Keratinocyte (primary cell): ENCODE measurements around the gene C2orf81. TPM values are rescaled to one million over a fixed set of nuclear protein-coding genes. Genes with fewer than 3 reads are reported as not detected.
A peak's percentile ranks its signal among the peaks of the same experiment; 100 is the strongest.

Source experiments
- DNase-seq: peaks from one replicate; pipeline ENCODE4 v3.0.0-alpha.2; 2011; ENCODE audit warnings: low read depth, missing footprints, low spot score
- FAIRE-seq: peaks from 2 replicates; lab custom pipeline; 2011; peaks lifted over from hg19 to GRCh38; lab: Jason Lieb, UNC
- H2AFZ ChIP-seq: 2 replicates; pipeline ENCODE4 v1.6.0; 2012; ENCODE audit warnings: low read length, control low read depth, inconsistent platforms; ENCODE audit not compliant: control insufficient read depth
- H3K27ac ChIP-seq: 2 replicates; pipeline ENCODE4 v1.5.1; 2011; ENCODE audit warnings: low read length; ENCODE audit not compliant: control insufficient read depth, insufficient read depth
- H3K27me3 ChIP-seq: 3 replicates; pipeline ENCODE4 v1.6.0; 2011; ENCODE audit warnings: low read length; ENCODE audit not compliant: control insufficient read depth, insufficient read depth; ENCODE audit errors: extremely low read depth
- H3K36me3 ChIP-seq, 2 experiments: 2 replicates in 1 of 2; 3 replicates in 1 of 2; pipeline ENCODE4 v1.5.1; 2011; ENCODE audit warnings: low read length in 2 of 2, mild to moderate bottlenecking in 1 of 2; ENCODE audit not compliant: control insufficient read depth in 2 of 2, insufficient read depth in 2 of 2; ENCODE audit errors: extremely low read depth in 1 of 2
- H3K4me1 ChIP-seq: 3 replicates; pipeline ENCODE4 v1.5.1; 2011; ENCODE audit warnings: low read length; ENCODE audit not compliant: control insufficient read depth, insufficient read depth; ENCODE audit errors: extremely low read depth
- H3K4me2 ChIP-seq: 3 replicates; pipeline ENCODE4 v1.6.0; 2011; ENCODE audit warnings: low read depth, low read length; ENCODE audit not compliant: control insufficient read depth, insufficient read depth; ENCODE audit errors: extremely low read depth
- H3K4me3 ChIP-seq, 3 experiments: fragments of 200-600 bp in 1 of 3; sonication (generic) in 1 of 3; 2 replicates in 2 of 3; 3 replicates in 1 of 3; pipeline ENCODE4 v1.5.1; 2011 to 2016; ENCODE audit warnings: low read length in 3 of 3, mild to moderate bottlenecking in 3 of 3, control low read depth in 2 of 3, inconsistent platforms in 1 of 3, low read depth in 1 of 3, mixed read lengths in 1 of 3, mixed run types in 1 of 3, moderate library complexity in 1 of 3; ENCODE audit not compliant: control insufficient read depth in 2 of 3, insufficient read depth in 2 of 3; ENCODE audit errors: extremely low read depth in 1 of 3
- H3K79me2 ChIP-seq: 2 replicates; pipeline ENCODE4 v1.6.0; 2012; ENCODE audit warnings: low read length; ENCODE audit not compliant: control insufficient read depth, insufficient read depth
- H3K9ac ChIP-seq: 3 replicates; pipeline ENCODE4 v1.6.0; 2011; ENCODE audit warnings: low read length; ENCODE audit not compliant: control insufficient read depth, insufficient read depth; ENCODE audit errors: extremely low read depth
- H3K9me1 ChIP-seq: 3 replicates; pipeline ENCODE4 v1.6.0; 2011; ENCODE audit warnings: low read length; ENCODE audit not compliant: control insufficient read depth, insufficient read depth; ENCODE audit errors: extremely low read depth
- H3K9me3 ChIP-seq: 2 replicates; pipeline ENCODE4 v1.5.1; 2012; ENCODE audit warnings: low read depth, low read length; ENCODE audit not compliant: control insufficient read depth
- H4K20me1 ChIP-seq: 3 replicates; pipeline ENCODE4 v1.6.0; 2011; ENCODE audit warnings: low read length; ENCODE audit not compliant: control insufficient read depth, insufficient read depth; ENCODE audit errors: extremely low read depth
- EZH2 ChIP-seq: IDR thresholded peaks from one replicate; pipeline ENCODE4 v1.6.1; 2012; ENCODE audit warnings: inconsistent platforms, mild to moderate bottlenecking, low read length, moderate library complexity
- dilution Hi-C: fragments of 300-500 bp; cut with MboI; formaldehyde crosslinking; loops from one replicate; pipeline ENCODE4 v1.7.0; 2020; ENCODE audit warnings: low sequenced_read_pairs; ENCODE audit not compliant: extremely low pct_ligation_motif_present
- polyA plus RNA-seq, 5 experiments: library from polyadenylated mRNA; depleted of rRNA in 3 of 5; stranded (reverse) in 3 of 5; stranded (forward) in 1 of 5; unstranded in 1 of 5; fragments of >200 nt; gene quantifications; 1 replicate in 1 of 5; 2 replicates in 3 of 5; 3 replicates in 1 of 5; pipeline versions ENCODE4 v1.2.1 to v1.2.3, GENCODE V29; 2011 to 2012; ENCODE audit warnings: missing spikeins in 2 of 5, low read depth in 1 of 5, low replicate concordance in 1 of 5
- TF ChIP-seq, protein P1 (sequence below), 3 experiments: IDR thresholded peaks in 1 of 3; conservative IDR thresholded peaks in 1 of 3; optimal IDR thresholded peaks in 1 of 3; 2 replicates in 2 of 3; 3 replicates in 1 of 3; pipeline versions ENCODE3 to v1.5.1; 2011; ENCODE audit warnings: low read length in 3 of 3, mild to moderate bottlenecking in 3 of 3, moderate library complexity in 2 of 3, control low read depth in 1 of 3, inconsistent platforms in 1 of 3; ENCODE audit not compliant: insufficient read depth in 2 of 3; ENCODE audit errors: extremely low read depth in 1 of 3

Gene C2orf81
- polyA plus RNA-seq, 1 donor (not counting 4 experiments of a cell fraction or from before 2014, with no cell fraction given), result 0.58 TPM

DNA sequence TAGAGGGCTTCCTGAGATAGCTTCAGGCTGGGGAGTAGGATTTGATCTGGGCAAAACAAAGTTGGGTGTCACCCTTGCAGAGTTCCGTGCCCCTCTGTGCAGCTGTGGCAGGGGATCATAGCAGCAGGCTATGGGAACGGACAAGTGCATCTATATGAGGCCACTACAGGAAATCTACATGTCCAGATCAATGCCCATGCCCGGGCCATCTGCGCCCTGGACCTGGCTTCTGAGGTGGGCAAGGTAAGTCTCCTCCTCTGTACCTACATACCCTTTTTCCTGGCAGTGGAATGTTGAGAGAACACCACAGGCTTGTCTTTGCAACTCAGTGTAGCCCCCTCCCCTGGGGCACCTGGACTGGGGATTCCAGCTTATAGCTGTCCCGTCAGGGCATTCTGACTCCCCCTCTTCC, 3.6 kb upstream of the C2orf81 start:
- Histone ChIP-seq H3K4me2 (peak overlapping the region; percentile 68), H3K27me3 (no peaks in the 10 kb centered on the region), H3K9ac (peak overlapping the region; percentile 76), H3K79me2 (peaks cover 2% of the 10 kb centered on the region), H3K4me1 (peaks cover 81% of the 10 kb centered on the region), H3K36me3 (peaks cover 24 to 52% of the 10 kb centered on the region in 2 experiments), H3K27ac (peak overlapping the region; percentile 96), H3K9me3 (no peaks in the 10 kb centered on the region), H4K20me1 (no peaks in the 10 kb centered on the region), H2AFZ (no peak overlapping the region), H3K9me1 (peaks cover 4% of the 10 kb centered on the region), H3K4me3 (peak overlapping the region in 2 of 3 experiments; percentile 13 to 29)
- dilution Hi-C loops, result no loop called here
- FAIRE-seq (peak; percentile 5), DNase-seq (no peak)
- no peak for TF ChIP-seq EZH2
- TF ChIP-seq, protein P1, sequence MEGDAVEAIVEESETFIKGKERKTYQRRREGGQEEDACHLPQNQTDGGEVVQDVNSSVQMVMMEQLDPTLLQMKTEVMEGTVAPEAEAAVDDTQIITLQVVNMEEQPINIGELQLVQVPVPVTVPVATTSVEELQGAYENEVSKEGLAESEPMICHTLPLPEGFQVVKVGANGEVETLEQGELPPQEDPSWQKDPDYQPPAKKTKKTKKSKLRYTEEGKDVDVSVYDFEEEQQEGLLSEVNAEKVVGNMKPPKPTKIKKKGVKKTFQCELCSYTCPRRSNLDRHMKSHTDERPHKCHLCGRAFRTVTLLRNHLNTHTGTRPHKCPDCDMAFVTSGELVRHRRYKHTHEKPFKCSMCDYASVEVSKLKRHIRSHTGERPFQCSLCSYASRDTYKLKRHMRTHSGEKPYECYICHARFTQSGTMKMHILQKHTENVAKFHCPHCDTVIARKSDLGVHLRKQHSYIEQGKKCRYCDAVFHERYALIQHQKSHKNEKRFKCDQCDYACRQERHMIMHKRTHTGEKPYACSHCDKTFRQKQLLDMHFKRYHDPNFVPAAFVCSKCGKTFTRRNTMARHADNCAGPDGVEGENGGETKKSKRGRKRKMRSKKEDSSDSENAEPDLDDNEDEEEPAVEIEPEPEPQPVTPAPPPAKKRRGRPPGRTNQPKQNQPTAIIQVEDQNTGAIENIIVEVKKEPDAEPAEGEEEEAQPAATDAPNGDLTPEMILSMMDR (optimal IDR thresholded peaks at IDR 0.05 in 1 of 3, IDR thresholded peaks at IDR 0.05 in 1 of 3, conservative IDR thresholded peaks at IDR 0.05 in 1 of 3; ENCODE audit: extremely low read depth in 1 of 3, insufficient read depth in 2 of 3, low read length in 3 of 3), result no peak

DNA sequence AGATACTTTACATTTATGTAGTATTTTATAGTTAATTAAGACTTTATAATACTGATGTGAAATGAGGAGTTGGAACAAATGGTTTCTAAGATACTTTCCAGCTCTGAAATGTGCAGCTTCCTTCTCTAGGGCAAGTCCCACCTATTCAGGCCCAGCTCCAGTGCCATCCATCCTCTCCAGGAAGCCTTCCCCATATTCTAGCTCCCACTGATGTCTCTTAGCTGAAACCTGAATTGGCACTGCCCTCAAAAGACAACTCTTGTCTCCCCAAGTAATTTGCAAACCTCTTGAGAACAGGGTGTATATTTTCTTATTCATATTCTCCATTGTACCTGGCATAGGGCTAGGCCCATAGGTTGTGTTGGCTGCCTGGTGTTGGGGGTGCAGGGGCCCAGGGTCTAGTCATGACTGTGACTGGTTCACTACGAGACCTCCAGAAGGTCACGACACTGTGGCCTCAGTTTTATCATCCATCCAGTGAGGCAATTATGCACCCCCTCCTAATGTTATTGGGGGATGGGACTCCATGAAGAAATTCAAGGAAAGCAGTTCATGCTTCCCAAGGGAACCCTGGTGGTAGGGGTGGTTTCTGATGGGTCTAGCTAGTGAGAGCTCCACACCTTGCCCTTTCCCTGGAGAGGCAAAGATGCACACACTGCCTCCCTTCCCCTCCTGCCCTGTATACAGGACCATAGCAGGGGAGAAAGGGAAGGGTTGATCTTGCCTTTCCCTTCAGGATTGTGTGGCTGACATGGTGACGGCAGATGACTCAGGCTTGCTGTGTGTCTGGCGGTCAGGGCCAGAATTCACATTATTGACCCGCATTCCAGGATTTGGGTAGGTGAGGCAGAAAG, 2.9 kb upstream of the C2orf81 start:
- Histone ChIP-seq H3K9ac (peak overlapping the region; percentile 76), H3K36me3 (peaks cover 19 to 46% of the 10 kb centered on the region in 2 experiments), H3K9me1 (peaks cover 4% of the 10 kb centered on the region), H3K4me1 (peaks cover 75% of the 10 kb centered on the region), H3K4me3 (peak overlapping the region in 1 of 3 experiments; percentile 13), H4K20me1 (no peaks in the 10 kb centered on the region), H2AFZ (no peak overlapping the region), H3K79me2 (peaks cover 2% of the 10 kb centered on the region), H3K9me3 (no peaks in the 10 kb centered on the region), H3K4me2 (peak overlapping the region; percentile 68), H3K27ac (peak overlapping the region; percentile 96), H3K27me3 (no peaks in the 10 kb centered on the region)
- DNase-seq (no peak), FAIRE-seq (peak; percentile 75)
- dilution Hi-C loops, result no loop called here
- TF ChIP-seq EZH2, result no peak
- TF ChIP-seq, protein P1 (optimal IDR thresholded peaks at IDR 0.05 in 1 of 3, IDR thresholded peaks at IDR 0.05 in 1 of 3, conservative IDR thresholded peaks at IDR 0.05 in 1 of 3; ENCODE audit: extremely low read depth in 1 of 3, insufficient read depth in 2 of 3, low read length in 3 of 3), result no peak
